PC-9 (cell line): ENCODE data around the gene INS. TPM values are rescaled to one million over a fixed set of nuclear protein-coding genes. Genes with fewer than 3 reads are reported as not detected.

Experiments
- BruUV-seq: library from RNA; stranded (reverse); fragments of 400-500 nt; replicated peaks from 2 replicates; lab custom pipeline; 2021; lab: Mats Ljungman, UMichigan
- CTCF ChIA-PET: fragments of 300-600 bp; sonication (Branson Sonifier 250); formaldehyde crosslinking; loops from one replicate; lab custom pipeline; 2022; ENCODE audit warnings: antibody characterized with exemption; lab: Charles Lee
- POLR2A ChIA-PET: fragments of 300-600 bp; sonication (Branson Sonifier 250); formaldehyde crosslinking; loops from one replicate; lab custom pipeline; 2022; ENCODE audit warnings: antibody characterized with exemption; ENCODE audit not compliant: unreplicated experiment; lab: Charles Lee
- DNase-seq, 2 experiments: peaks; one replicate each; pipeline versions ENCODE4 v3.0.0 to v3.0.0-alpha.2; 2015 to 2022; ENCODE audit warnings: mixed read lengths in 1 of 2
- H2AFZ ChIP-seq: fragments of 200-600 bp; sonication (generic); 2 replicates; pipeline ENCODE4 v1.8.1; 2017; ENCODE audit warnings: antibody characterized with exemption
- H3F3A ChIP-seq: fragments of 200-600 bp; sonication (generic); 2 replicates; pipeline ENCODE4 v1.8.1; 2017; ENCODE audit warnings: antibody characterized with exemption, mild to moderate bottlenecking, low read depth; ENCODE audit not compliant: insufficient read depth
- H3K27ac ChIP-seq: fragments of 200-600 bp; sonication (generic); 2 replicates; pipeline ENCODE4 v1.6.1; 2016; ENCODE audit warnings: mixed run types
- H3K27me3 ChIP-seq: fragments of 200-600 bp; sonication (generic); 2 replicates; pipeline ENCODE4 v1.6.1; 2016; ENCODE audit warnings: low read depth, mixed run types; ENCODE audit not compliant: insufficient read depth
- H3K36me3 ChIP-seq: fragments of 200-600 bp; sonication (generic); 2 replicates; pipeline ENCODE4 v1.6.1; 2016; ENCODE audit warnings: low read depth, mixed run types
- H3K4me1 ChIP-seq: fragments of 200-600 bp; sonication (generic); replicated peaks from 2 replicates; pipeline ENCODE4 v1.6.1; 2016; ENCODE audit warnings: mixed run types; ENCODE audit not compliant: insufficient read depth
- H3K4me2 ChIP-seq: fragments of 200-600 bp; sonication (generic); 2 replicates; pipeline ENCODE4 v1.6.1; 2017; ENCODE audit warnings: mixed run types
- H3K4me3 ChIP-seq: fragments of 200-600 bp; sonication (generic); 2 replicates; pipeline ENCODE4 v1.6.1; 2016; ENCODE audit warnings: mixed run types
- H3K79me2 ChIP-seq: fragments of 200-600 bp; sonication (generic); 2 replicates; pipeline ENCODE4 v1.6.1; 2017; ENCODE audit warnings: low read depth, mixed run types
- H3K9me2 ChIP-seq: fragments of 200-600 bp; sonication (generic); 2 replicates; pipeline ENCODE4 v1.8.1; 2017; ENCODE audit warnings: mild to moderate bottlenecking; ENCODE audit not compliant: insufficient read depth
- H3K9me3 ChIP-seq: fragments of 200-600 bp; sonication (generic); 2 replicates; pipeline ENCODE4 v1.8.1; 2016; ENCODE audit warnings: low read depth; ENCODE audit not compliant: insufficient read depth
- H4K20me1 ChIP-seq: fragments of 200-600 bp; sonication (generic); 2 replicates; pipeline ENCODE4 v1.8.1; 2017; ENCODE audit not compliant: insufficient read depth
- CTCF ChIP-seq: fragments of 200-600 bp; sonication (generic); conservative IDR thresholded peaks from 2 replicates; pipeline ENCODE4 v1.6.1; 2017; ENCODE audit warnings: mixed run types, antibody characterized with exemption, mild to moderate bottlenecking, moderate library complexity
- EZH2 ChIP-seq: fragments of 200-600 bp; sonication (generic); IDR thresholded peaks from 2 replicates; pipeline ENCODE4 v1.8.0; 2017; ENCODE audit warnings: antibody characterized with exemption, low read depth
- intact Hi-C: fragments of 100-400 bp; cut with micrococcal nuclease; formaldehyde crosslinking; loops from one replicate; pipeline ENCODE4 v1.10.0; 2022; ENCODE audit not compliant: unreplicated experiment
- total RNA-seq: library from RNA; stranded (reverse); gene quantifications from 2 replicates; pipeline ENCODE4 v1.2.3, GENCODE V29; 2021

INS gene
- total RNA-seq, 1 experiment from 2014 or later: not detected

GRCh38 chr11:2135648-2136201, 25.3 kb downstream of the INS start:
- no peaks in the 10 kb centered on the region for H3K36me3 ChIP-seq
- no peak overlapping the region for H3K4me2 ChIP-seq
- no peak for DNase-seq
- no peaks in the 10 kb centered on the region for H3F3A ChIP-seq
- peaks cover 18% of the 10 kb centered on the region for H3K27me3 ChIP-seq
- TF ChIP-seq EZH2 (no peak), CTCF (no peak)
- intact Hi-C loops: no loop called here
- no peak overlapping the region for H3K27ac ChIP-seq
- no TSS peak for BruUV-seq
- H3K9me2 ChIP-seq: no peaks in the 10 kb centered on the region
- ChIA-PET CTCF (no interaction called here), POLR2A (no interaction called here)
- H3K4me3 ChIP-seq: no peak overlapping the region
- no peaks in the 10 kb centered on the region for H3K79me2 ChIP-seq
- H3K9me3 ChIP-seq: no peaks in the 10 kb centered on the region
- no peaks in the 10 kb centered on the region for H4K20me1 ChIP-seq
- H2AFZ ChIP-seq: no peak overlapping the region
- H3K4me1 ChIP-seq: no peaks in the 10 kb centered on the region

GRCh38 chr11:2135018-2135569, 25.9 kb downstream of the INS start:
- intact Hi-C loops: no loop called here
- Histone ChIP-seq H2AFZ (no peak overlapping the region), H3K4me3 (no peak overlapping the region), H3K79me2 (no peaks in the 10 kb centered on the region), H3K27ac (no peak overlapping the region), H3K4me2 (no peak overlapping the region), H3K27me3 (peaks cover 19% of the 10 kb centered on the region), H3K9me2 (no peaks in the 10 kb centered on the region), H3K4me1 (no peaks in the 10 kb centered on the region), H3K36me3 (no peaks in the 10 kb centered on the region), H3F3A (no peaks in the 10 kb centered on the region), H4K20me1 (no peaks in the 10 kb centered on the region), H3K9me3 (no peaks in the 10 kb centered on the region)
- POLR2A ChIA-PET: no interaction called here
- CTCF ChIA-PET: no interaction called here
- TF ChIP-seq EZH2 (no peak), CTCF (no peak)
- BruUV-seq: no TSS peak
- no peak for DNase-seq

- Histone ChIP-seq H3K27me3 (peaks cover 27% of the 10 kb centered on the region), H3F3A (no peaks in the 10 kb centered on the region), H3K9me2 (no peaks in the 10 kb centered on the region), H2AFZ (no peak overlapping the region), H3K79me2 (no peaks in the 10 kb centered on the region), H3K36me3 (no peaks in the 10 kb centered on the region), H3K4me3 (no peak overlapping the region), H3K9me3 (no peaks in the 10 kb centered on the region), H3K4me1 (no peaks in the 10 kb centered on the region), H4K20me1 (no peaks in the 10 kb centered on the region), H3K4me2 (no peak overlapping the region), H3K27ac (no peak overlapping the region)
- TF ChIP-seq EZH2: no peak
- TF ChIP-seq CTCF: no peak
- no TSS peak for BruUV-seq
- intact Hi-C loops: no loop called here
- ChIA-PET CTCF (no interaction called here), POLR2A (no interaction called here)
- DNase-seq: no peak
Measured at GRCh38 chr11:2134022-2135010, 26.7 kb downstream of the INS start.
